Peyer's patch (tissue), 4 donors: ENCODE measurements around the gene MGAT5.

Source experiments
- POLR2A ChIP-seq, 2 donors: fragments of 450-650 bp; IDR thresholded peaks; one replicate each; pipeline ENCODE4 v1.5.1; 2017; ENCODE audit warnings: antibody characterized with exemption in 2 of 2, mild to moderate bottlenecking in 2 of 2, moderate library complexity in 2 of 2
- TF ChIP-seq, protein P1 (sequence below), 6 experiments: fragments of 450-650 bp in 4 of 6; fragments of 200-600 bp in 2 of 6; sonication (generic) in 1 of 6; IDR thresholded peaks; one replicate each; pipeline ENCODE4 v1.5.1; 2017 to 2019; ENCODE audit warnings: antibody characterized with exemption in 6 of 6, mild to moderate bottlenecking in 3 of 6, moderate library complexity in 1 of 6

DNA sequence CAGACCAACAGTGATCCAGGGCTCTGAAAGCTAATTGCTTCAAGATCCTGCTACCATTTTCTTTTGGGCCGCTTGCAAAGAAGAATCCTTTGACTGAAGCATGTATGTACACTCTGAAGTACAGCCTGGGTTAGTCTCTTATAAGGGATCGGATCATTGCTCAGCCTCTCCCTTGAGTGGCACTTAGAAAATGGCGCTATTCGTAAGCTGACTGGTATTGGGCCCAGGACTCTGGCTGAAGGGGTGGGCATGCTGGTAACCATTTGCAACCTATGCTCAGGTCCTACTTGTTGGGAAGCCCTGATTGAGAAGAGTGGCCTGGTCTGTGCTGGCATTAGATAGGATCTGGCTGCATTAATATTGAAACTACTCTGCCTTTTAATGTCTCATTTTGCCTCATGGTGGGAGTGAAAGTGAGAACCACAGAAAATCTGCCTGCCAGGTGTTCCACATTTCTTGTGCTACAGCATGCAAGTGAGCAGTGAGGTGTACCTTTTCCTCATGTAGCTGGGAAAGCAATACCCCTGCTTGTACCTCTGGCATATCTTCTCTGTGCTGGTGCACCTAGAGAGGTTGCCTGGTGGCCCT, 661 bp upstream of the MGAT5 start:
- TF ChIP-seq, protein P1, sequence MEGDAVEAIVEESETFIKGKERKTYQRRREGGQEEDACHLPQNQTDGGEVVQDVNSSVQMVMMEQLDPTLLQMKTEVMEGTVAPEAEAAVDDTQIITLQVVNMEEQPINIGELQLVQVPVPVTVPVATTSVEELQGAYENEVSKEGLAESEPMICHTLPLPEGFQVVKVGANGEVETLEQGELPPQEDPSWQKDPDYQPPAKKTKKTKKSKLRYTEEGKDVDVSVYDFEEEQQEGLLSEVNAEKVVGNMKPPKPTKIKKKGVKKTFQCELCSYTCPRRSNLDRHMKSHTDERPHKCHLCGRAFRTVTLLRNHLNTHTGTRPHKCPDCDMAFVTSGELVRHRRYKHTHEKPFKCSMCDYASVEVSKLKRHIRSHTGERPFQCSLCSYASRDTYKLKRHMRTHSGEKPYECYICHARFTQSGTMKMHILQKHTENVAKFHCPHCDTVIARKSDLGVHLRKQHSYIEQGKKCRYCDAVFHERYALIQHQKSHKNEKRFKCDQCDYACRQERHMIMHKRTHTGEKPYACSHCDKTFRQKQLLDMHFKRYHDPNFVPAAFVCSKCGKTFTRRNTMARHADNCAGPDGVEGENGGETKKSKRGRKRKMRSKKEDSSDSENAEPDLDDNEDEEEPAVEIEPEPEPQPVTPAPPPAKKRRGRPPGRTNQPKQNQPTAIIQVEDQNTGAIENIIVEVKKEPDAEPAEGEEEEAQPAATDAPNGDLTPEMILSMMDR (IDR thresholded peaks at IDR 0.05): no peak
- no peak for TF ChIP-seq POLR2A (IDR thresholded peaks at IDR 0.05)
